T-helper 1 cell treated with Interleukin-12 subunit alpha and Interleukin-12 subunit beta and Interleukin-4 antibody, amounts not matched to agents 30 ng/mL and 1 ng/mL, for 36 hours (primary cell): ENCODE results near the gene KANSL1L. TPM values are rescaled to one million over a fixed set of nuclear protein-coding genes. Genes with fewer than 3 reads are reported as not detected.
"Not testable (repeated sequence)": the region's sequence is repeated elsewhere in the genome, so short reads cannot be mapped to it uniquely, and the experiment has no call there.

ENCODE experiments used
- intact Hi-C: fragments of 100-400 bp; cut with micrococcal nuclease; formaldehyde crosslinking; loops from one replicate; pipeline ENCODE4 v1.15.1; 2024
- total RNA-seq: library from RNA; stranded (reverse); gene quantifications from 2 replicates; pipeline ENCODE4 v1.2.3, GENCODE V29; 2022

Gene KANSL1L
- total RNA-seq, 1 donor from 2014 or later: 6.1 TPM

GRCh38 chr2:210177769-210178168, 6.6 kb upstream of the KANSL1L start:
- intact Hi-C loops: no loop called here

GRCh38 chr2:210177115-210177514, 5.9 kb upstream of the KANSL1L start:
- intact Hi-C loops: not testable (repeated sequence)

GRCh38 chr2:210174086-210174485, 2.9 kb upstream of the KANSL1L start:
- intact Hi-C loops: no loop called here

GRCh38 chr2:210172219-210172575, 988 bp upstream of the KANSL1L start:
- intact Hi-C loops: no loop called here

- intact Hi-C loops: loop anchor here (1.0 kb wide), 5 partner anchors 11 to 1915 kb away; partner anchors contain the start of genes IDH1, LANCL1 and RPE
These were observed 534 bp downstream of the KANSL1L start for GRCh38 chr2:210170446-210171303.

GRCh38 chr2:210170196-210170445, 1.1 kb downstream of the KANSL1L start:
- intact Hi-C loops: loop anchor here (1.0 kb wide), 4 partner anchors 25 to 1915 kb away; partner anchors contain the start of genes IDH1, LANCL1 and RPE

GRCh38 chr2:210169516-210170195, 1.6 kb downstream of the KANSL1L start:
- intact Hi-C loops: loop anchor here (1.0 kb wide), 4 partner anchors 26 to 1914 kb away; partner anchors contain the start of genes IDH1, LANCL1 and RPE

- intact Hi-C loops: no loop called here
These were observed 4.0 kb downstream of the KANSL1L start for GRCh38 chr2:210167227-210167626.

GRCh38 chr2:210162466-210163124, 8.6 kb downstream of the KANSL1L start:
- intact Hi-C loops: no loop called here

- intact Hi-C loops: no loop called here
These were observed 12.2 kb downstream of the KANSL1L start for GRCh38 chr2:210159059-210159458.

GRCh38 chr2:210158236-210158635, 13.0 kb downstream of the KANSL1L start:
- intact Hi-C loops: no loop called here

GRCh38 chr2:210157526-210157925, 13.7 kb downstream of the KANSL1L start:
- intact Hi-C loops: no loop called here

- intact Hi-C loops: no loop called here
These were observed 23.6 kb downstream of the KANSL1L start for GRCh38 chr2:210147614-210148013.

- intact Hi-C loops: no loop called here
These were observed 39.0 kb downstream of the KANSL1L start for GRCh38 chr2:210132239-210132638.

GRCh38 chr2:210128961-210129360, 42.2 kb downstream of the KANSL1L start:
- intact Hi-C loops: no loop called here

GRCh38 chr2:210113614-210114235, 57.5 kb downstream of the KANSL1L start:
- intact Hi-C loops: no loop called here

- intact Hi-C loops: no loop called here
These were observed 58.3 kb downstream of the KANSL1L start for GRCh38 chr2:210112871-210113270.

GRCh38 chr2:210099940-210100339, 71.3 kb downstream of the KANSL1L start:
- intact Hi-C loops: no loop called here

GRCh38 chr2:210094787-210095186, 76.4 kb downstream of the KANSL1L start:
- intact Hi-C loops: no loop called here

- intact Hi-C loops: no loop called here
These were observed 78.4 kb downstream of the KANSL1L start for GRCh38 chr2:210092791-210093190.

- intact Hi-C loops: no loop called here
These were observed 84.3 kb downstream of the KANSL1L start for GRCh38 chr2:210086930-210087329.

- intact Hi-C loops: no loop called here
These were observed 84.9 kb downstream of the KANSL1L start for GRCh38 chr2:210086292-210086691.
